Smooth muscle cell of the coronary artery (primary cell): Measurements from ENCODE around the gene DDIT4L. TPM values are rescaled to one million over a fixed set of nuclear protein-coding genes. Genes with fewer than 3 reads are reported as not detected.

ENCODE experiments used
- total RNA-seq: library from RNA; depleted of rRNA; stranded (reverse); fragments of >200 nt; gene quantifications from 2 replicates; pipeline ENCODE4 v1.2.3, GENCODE V29; 2014; ENCODE audit warnings: low replicate concordance

Gene DDIT4L
- total RNA-seq, result 1.1 and 2.7 TPM in 2 replicates

DNA sequence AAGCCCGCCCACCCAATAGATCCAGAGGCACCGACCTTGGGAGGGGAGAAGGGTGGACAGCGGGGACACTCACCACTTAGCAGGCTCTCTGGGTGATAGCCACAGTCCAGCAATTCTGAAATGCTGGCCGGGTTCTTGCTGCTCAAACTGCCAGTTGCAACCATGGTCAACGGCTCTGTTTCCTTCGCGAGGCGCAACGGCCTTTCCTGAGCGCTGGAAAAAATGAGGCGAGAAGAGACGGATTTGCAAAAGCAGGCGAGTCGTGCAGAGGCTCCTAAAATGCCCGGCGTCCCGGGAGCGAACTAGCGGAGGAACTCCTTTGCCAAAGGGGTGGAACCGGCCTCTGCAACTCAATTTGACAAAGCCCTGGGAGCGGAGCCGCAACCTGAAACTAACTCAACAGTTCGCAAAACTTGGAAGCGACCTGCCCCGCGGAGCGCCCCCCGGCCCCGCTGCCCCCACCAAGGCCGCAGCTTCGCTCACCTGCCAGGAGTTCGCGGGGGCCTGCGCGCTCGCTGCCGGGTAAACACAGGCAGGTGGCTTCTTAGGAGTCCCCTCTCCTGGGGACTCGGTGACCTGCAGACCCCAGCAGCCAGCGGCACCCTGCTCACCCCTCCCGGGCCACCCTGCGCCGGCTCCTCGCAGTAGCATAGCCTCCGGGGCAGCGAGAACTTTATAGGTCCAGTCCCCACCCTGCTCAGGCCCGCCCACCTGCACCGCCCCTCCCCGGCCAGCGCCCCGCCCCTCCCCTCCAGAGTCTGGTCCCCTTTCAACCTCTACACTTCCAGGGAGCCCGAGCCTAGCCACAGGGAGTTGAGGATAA, at the start of gene DDIT4L:
Gene DDIT4L, minus strand, starts transcription at position 649 of the 823 bp plus-strand sequence. Its CDS starts 485 bp downstream, at position 164.

Other genes starting within 250 kb of the DDIT4L start
- 18.7 and 30.4 TPM in 2 replicates for gene DNAJB14, start 243.8 kb downstream of the DDIT4L start, total RNA-seq
- 78.4 and 194 TPM in 2 replicates for gene H2AZ1, start 240.2 kb downstream of the DDIT4L start, total RNA-seq